Measurements from ENCODE around the gene CLMN.

CLMN gene

DNA sequence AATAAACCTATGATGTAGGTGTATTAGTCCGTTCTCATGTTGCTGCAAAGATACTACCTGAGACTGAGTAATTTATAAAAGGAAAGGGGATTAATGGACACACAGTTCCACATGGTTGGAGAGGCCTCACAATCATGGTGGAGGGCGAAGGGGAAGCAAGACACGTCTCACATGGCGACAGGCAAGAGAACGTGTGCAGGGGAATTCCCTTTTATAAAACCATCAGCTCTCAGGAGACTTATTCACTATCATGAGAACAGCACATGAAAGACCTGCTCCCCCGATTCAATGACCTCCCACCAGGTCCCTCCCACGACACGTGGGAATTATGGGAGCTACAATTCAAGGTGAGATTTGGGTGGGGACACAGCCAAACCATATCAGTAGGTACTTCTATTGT lies 103.7 kb downstream of the CLMN start:
- TF ChIP-seq, protein P1, sequence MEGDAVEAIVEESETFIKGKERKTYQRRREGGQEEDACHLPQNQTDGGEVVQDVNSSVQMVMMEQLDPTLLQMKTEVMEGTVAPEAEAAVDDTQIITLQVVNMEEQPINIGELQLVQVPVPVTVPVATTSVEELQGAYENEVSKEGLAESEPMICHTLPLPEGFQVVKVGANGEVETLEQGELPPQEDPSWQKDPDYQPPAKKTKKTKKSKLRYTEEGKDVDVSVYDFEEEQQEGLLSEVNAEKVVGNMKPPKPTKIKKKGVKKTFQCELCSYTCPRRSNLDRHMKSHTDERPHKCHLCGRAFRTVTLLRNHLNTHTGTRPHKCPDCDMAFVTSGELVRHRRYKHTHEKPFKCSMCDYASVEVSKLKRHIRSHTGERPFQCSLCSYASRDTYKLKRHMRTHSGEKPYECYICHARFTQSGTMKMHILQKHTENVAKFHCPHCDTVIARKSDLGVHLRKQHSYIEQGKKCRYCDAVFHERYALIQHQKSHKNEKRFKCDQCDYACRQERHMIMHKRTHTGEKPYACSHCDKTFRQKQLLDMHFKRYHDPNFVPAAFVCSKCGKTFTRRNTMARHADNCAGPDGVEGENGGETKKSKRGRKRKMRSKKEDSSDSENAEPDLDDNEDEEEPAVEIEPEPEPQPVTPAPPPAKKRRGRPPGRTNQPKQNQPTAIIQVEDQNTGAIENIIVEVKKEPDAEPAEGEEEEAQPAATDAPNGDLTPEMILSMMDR (IDR thresholded peaks at IDR 0.05; ENCODE audit: low read depth, low read length), result no peak
- no peak overlapping the region for H3K4me3 ChIP-seq (ENCODE audit: low read depth, low read length)

DNA sequence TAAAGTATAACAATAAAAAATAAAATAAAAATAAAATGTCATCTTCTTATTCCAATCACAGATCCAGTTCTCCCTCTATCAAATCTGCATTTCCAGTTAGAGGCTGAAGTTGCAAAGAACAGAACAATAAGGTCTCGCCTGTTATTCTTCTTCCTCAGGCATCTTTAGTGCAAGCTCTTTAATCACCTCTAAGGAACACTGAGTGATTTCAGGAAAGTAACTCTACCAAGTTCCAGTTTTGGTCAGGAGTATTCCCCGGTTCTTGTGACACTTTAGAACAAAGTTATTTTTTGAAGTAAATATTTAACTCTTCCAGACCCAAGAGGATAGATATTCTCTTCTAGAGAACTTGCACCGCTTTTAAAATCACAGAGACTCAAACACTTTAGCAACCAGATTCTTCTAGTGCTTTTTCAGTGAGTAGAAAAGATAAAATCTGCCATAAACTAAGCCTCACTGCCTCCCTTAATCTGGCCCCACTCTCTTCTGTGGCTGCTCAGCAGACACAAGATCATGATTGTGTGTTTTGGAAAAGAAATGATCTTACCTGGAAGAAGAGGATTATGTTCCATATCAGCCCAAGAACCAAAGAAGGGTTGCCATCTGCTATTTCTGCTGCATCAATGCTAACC lies 104.5 kb downstream of the CLMN start:
- TF ChIP-seq, protein P1 (IDR thresholded peaks at IDR 0.05; ENCODE audit: low read depth, low read length), result no peak
- no peak overlapping the region for H3K4me3 ChIP-seq (ENCODE audit: low read depth, low read length)

DNA sequence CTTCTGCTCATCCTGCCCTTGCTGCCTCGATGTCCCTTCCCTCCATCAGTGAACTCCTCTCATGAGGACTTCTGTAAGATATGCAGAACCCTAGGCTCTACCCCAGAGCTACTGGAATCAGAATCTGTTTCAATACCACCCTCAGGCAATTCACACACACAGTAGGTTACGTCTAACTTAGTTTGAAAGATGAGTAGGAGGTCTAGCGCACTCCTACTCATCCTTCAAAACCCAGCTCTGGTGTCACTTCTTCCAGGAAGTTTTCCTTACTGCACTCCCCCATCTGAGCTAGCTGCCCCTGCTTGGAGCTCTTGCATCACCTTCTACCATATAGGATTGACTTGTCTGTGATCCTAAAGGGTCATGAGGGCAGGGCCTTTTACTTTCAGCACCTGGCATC lies 105.9 kb downstream of the CLMN start:
- H3K4me3 ChIP-seq (ENCODE audit: low read depth, low read length), result no peak overlapping the region
- TF ChIP-seq, protein P1 (IDR thresholded peaks at IDR 0.05; ENCODE audit: low read depth, low read length), result no peak

DNA sequence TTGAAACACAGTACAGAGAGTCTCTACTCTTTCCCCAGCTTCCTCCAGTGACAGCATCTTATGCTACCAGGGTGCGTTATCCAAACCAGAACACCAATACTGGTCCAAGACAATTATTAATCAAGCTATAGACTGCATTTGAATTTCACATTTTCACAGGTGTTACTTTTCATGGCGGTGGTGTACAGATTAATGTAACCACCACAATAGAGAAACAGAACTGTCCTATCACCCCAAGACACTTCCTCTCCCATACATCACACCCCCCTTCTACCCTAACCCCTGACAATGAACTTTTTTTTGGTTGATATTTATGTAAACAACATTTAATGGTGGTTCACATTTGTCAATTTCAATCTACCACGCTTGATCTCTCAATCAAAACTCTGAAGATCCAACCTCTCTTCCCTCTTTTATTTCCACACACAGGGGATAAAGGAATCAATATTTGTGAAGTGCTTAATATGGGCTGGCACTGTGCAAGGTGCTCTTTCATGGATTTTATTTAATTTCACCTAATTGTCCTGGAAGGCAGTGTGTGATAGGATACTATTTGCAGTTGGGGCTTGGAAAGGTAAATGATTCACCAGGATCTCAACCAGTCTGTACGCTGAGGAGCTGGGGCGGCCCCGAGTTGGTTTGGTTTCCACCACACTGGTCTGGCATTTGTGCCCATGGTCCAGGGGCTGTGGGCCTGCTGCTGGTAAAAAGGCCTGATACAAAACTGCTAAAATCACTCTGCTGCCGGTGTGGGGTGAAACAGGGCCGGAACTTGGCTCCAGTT lies 107.8 kb downstream of the CLMN start:
- TF ChIP-seq, protein P1 (IDR thresholded peaks at IDR 0.05; ENCODE audit: low read depth, low read length), result no peak
- no peak overlapping the region for H3K4me3 ChIP-seq (ENCODE audit: low read depth, low read length)

DNA sequence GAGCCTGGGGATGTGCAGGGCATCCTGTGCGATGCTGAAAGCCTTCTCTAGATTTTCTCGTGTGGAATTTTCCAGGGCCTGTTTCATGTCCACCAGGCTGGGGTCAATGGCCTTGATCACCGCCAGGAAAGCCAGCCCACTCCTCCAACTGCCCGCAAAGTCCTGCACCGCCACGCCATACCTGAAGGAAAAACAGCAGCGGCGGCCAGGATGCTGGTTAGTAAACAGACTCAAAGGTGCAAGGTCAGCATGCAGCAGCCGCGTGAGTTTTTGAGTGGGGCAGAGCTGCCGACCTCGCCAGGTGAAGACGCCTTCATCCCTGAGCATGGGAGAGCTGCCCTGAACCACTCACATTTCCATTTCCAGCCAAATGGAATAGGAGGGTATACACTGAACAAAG lies 109.0 kb downstream of the CLMN start:
- TF ChIP-seq, protein P1 (IDR thresholded peaks at IDR 0.05; ENCODE audit: low read depth, low read length), result no peak
- no peak overlapping the region for H3K4me3 ChIP-seq (ENCODE audit: low read depth, low read length)

DNA sequence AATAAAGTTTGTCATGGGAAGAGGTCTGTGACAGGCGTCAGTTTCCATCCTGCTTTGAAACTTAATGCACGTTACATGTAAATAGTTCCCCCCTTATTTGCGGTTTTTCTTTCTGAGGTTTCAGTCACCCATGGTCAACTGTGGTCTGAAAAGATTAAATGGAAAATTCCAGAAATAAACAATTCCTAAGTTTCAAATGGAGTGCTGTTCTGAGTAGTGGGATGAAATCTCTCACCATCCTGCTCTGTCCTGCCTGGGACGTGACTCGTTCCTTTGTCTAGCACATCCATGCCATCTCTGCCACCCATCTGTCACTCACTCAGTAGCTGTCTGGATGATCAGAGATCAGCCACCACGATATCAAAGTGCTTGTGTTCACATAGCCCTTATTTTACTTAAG lies 111.1 kb downstream of the CLMN start:
- TF ChIP-seq, protein P1 (IDR thresholded peaks at IDR 0.05; ENCODE audit: low read depth, low read length), result no peak
- no peak overlapping the region for H3K4me3 ChIP-seq (ENCODE audit: low read depth, low read length)

All from WI38 (cell line).